HepG2 (cell line): ENCODE measurements around the gene L3MBTL1. TPM values are rescaled to one million over a fixed set of nuclear protein-coding genes. Genes with fewer than 3 reads are reported as not detected.
A peak's percentile ranks its signal among the peaks of the same experiment; 100 is the strongest.

Experiments used
- CREB3 ChIP-seq: sonication (generic); formaldehyde crosslinking; IDR thresholded peaks from 2 replicates; pipeline ENCODE4 v1.5.0; 2020; ENCODE audit warnings: missing genetic modification reagents
- CREM ChIP-seq, 2 experiments: sonication (generic) in 1 of 2; formaldehyde crosslinking in 1 of 2; IDR thresholded peaks; 2 replicates each; pipeline versions ENCODE4 v1.4.0 to v1.6.1; 2016 to 2020; ENCODE audit warnings: antibody characterized with exemption in 1 of 2, mild to moderate bottlenecking in 1 of 2, missing genetic modification reagents in 1 of 2
- EEA1 ChIP-seq: sonication (generic); formaldehyde crosslinking; IDR thresholded peaks from 2 replicates; pipeline ENCODE4 v1.5.1; 2020; ENCODE audit warnings: mild to moderate bottlenecking, missing genetic modification reagents, borderline replicate concordance
- IRX3 ChIP-seq: sonication (generic); formaldehyde crosslinking; IDR thresholded peaks from 2 replicates; pipeline ENCODE4 v1.8.1; 2023; ENCODE audit warnings: mild to moderate bottlenecking, low read depth, missing genetic modification reagents, borderline replicate concordance
- NONO ChIP-seq, 2 experiments: fragments of 450-650 bp in 1 of 2; sonication (generic) in 1 of 2; formaldehyde crosslinking in 1 of 2; IDR thresholded peaks in 1 of 2; conservative IDR thresholded peaks in 1 of 2; 2 replicates each; pipeline versions ENCODE4 v1.6.1 to v1.8.0; 2017 to 2022; ENCODE audit warnings: mild to moderate bottlenecking in 1 of 2, missing genetic modification reagents in 1 of 2, moderate library complexity in 1 of 2
- PRDM10 ChIP-seq: sonication (generic); formaldehyde crosslinking; IDR thresholded peaks from 2 replicates; pipeline ENCODE4 v1.4.0; 2020; ENCODE audit warnings: low read depth, missing genetic modification reagents
- RXRA ChIP-seq: sonication (generic); formaldehyde crosslinking; IDR thresholded peaks from 2 replicates; pipeline ENCODE4 v1.5.1; 2020; ENCODE audit warnings: missing genetic modification reagents
- TAF1 ChIP-seq: sonication (generic); formaldehyde crosslinking; IDR thresholded peaks from 2 replicates; pipeline ENCODE4 v1.4.0; 2020; ENCODE audit warnings: missing genetic modification reagents
- ZNF512 ChIP-seq: sonication (generic); formaldehyde crosslinking; IDR thresholded peaks from 2 replicates; pipeline ENCODE4 v1.4.0; 2020; ENCODE audit warnings: mild to moderate bottlenecking, missing genetic modification reagents
- ZXDC ChIP-seq: sonication (generic); formaldehyde crosslinking; IDR thresholded peaks from 2 replicates; pipeline ENCODE4 v1.5.0; 2020; ENCODE audit warnings: mild to moderate bottlenecking, missing genetic modification reagents
- polyA plus RNA-seq, 8 experiments: library from polyadenylated mRNA; depleted of rRNA in 3 of 8; stranded (reverse) in 7 of 8; unstranded in 1 of 8; fragments of >200 nt; fragmentation: Illumina TruSeq in 4 of 8; extraction: Trizol in 4 of 8; gene quantifications; 2 replicates each; pipeline versions ENCODE4 v1.2.1 to v1.2.3, GENCODE V29; 2011 to 2016; ENCODE audit warnings: low read depth in 4 of 8, missing spikeins in 1 of 8, mixed read lengths in 1 of 8; ENCODE audit not compliant: insufficient read depth in 1 of 8
- total RNA-seq, 5 experiments: library from RNA; depleted of rRNA; stranded (reverse); fragments of >200 nt; fragmentation: Illumina TruSeq; extraction: Trizol; gene quantifications; 2 replicates each; pipeline ENCODE4 v1.2.3, GENCODE V29; 2016; ENCODE audit warnings: low read depth in 1 of 5
- TF ChIP-seq, protein P1 (sequence below): sonication (generic); formaldehyde crosslinking; IDR thresholded peaks from 2 replicates; pipeline ENCODE4 v1.4.0; 2020; ENCODE audit warnings: missing genetic modification reagents
- TF ChIP-seq, protein P2 (sequence below): sonication (generic); formaldehyde crosslinking; IDR thresholded peaks from 2 replicates; pipeline ENCODE4 v1.4.0; 2020; ENCODE audit warnings: missing genetic modification reagents, mild to moderate bottlenecking, borderline replicate concordance

The L3MBTL1 gene
- total and polyA plus RNA-seq, 2 of the 13 experiments (the other 11 are each of a cell fraction or from before 2014, with no cell fraction given) = 9.0 to 17.8 TPM

GRCh38 chr20:43558412-43559146 is 51.1 kb downstream of the L3MBTL1 start, which contains the start of gene SGK2 (continued):
- peak; percentile 96 for TF ChIP-seq ZXDC
- TF ChIP-seq EEA1 (CRISPR knock-in tag) = no peak
- peak; percentile 88 for TF ChIP-seq TAF1 (CRISPR knock-in tag)
- peak; percentile 88 for TF ChIP-seq PRDM10
- TF ChIP-seq, protein P1, sequence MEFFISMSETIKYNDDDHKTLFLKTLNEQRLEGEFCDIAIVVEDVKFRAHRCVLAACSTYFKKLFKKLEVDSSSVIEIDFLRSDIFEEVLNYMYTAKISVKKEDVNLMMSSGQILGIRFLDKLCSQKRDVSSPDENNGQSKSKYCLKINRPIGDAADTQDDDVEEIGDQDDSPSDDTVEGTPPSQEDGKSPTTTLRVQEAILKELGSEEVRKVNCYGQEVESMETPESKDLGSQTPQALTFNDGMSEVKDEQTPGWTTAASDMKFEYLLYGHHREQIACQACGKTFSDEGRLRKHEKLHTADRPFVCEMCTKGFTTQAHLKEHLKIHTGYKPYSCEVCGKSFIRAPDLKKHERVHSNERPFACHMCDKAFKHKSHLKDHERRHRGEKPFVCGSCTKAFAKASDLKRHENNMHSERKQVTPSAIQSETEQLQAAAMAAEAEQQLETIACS (CRISPR knock-in tag) = no peak
- TF ChIP-seq, protein P2, sequence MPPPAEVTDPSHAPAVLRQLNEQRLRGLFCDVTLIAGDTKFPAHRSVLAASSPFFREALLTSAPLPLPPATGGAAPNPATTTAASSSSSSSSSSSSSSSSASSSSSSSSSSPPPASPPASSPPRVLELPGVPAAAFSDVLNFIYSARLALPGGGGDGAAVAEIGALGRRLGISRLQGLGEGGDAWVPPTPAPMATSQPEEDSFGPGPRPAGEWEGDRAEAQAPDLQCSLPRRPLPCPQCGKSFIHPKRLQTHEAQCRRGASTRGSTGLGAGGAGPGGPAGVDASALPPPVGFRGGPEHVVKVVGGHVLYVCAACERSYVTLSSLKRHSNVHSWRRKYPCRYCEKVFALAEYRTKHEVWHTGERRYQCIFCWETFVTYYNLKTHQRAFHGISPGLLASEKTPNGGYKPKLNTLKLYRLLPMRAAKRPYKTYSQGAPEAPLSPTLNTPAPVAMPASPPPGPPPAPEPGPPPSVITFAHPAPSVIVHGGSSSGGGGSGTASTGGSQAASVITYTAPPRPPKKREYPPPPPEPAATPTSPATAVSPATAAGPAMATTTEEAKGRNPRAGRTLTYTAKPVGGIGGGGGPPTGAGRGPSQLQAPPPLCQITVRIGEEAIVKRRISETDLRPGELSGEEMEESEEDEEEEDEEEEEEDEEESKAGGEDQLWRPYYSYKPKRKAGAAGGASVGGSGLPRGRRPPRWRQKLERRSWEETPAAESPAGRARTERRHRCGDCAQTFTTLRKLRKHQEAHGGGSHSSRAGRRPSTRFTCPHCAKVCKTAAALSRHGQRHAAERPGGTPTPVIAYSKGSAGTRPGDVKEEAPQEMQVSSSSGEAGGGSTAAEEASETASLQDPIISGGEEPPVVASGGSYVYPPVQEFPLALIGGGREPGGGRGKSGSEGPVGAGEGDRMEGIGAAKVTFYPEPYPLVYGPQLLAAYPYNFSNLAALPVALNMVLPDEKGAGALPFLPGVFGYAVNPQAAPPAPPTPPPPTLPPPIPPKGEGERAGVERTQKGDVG (CRISPR knock-in tag) = peak; percentile 95; the same call in 1 of the 2 replicates
- no peak for TF ChIP-seq IRX3 (CRISPR knock-in tag)
- peak; percentile 69; the same call in 1 of the 2 replicates for TF ChIP-seq CREM (IDR thresholded peaks at IDR 0.05)
- no peak for TF ChIP-seq CREM (CRISPR knock-in tag; IDR thresholded peaks at IDR 0.05)
- no peak for TF ChIP-seq CREB3
- TF ChIP-seq RXRA (CRISPR knock-in tag) = peak; percentile 98
- TF ChIP-seq NONO (IDR thresholded peaks at IDR 0.05) = no peak
- TF ChIP-seq NONO (CRISPR knock-in tag; conservative IDR thresholded peaks at IDR 0.05) = peak; percentile 14; the same call in 1 of the 2 replicates
- no peak for TF ChIP-seq ZNF512 (CRISPR knock-in tag)
